ENCODE results near the gene ZNF384.
"Not testable (repeated sequence)": the region's sequence is repeated elsewhere in the genome, so short reads cannot be mapped to it uniquely, and the experiment has no call there.

ZNF384 gene

GRCh38 chr12:6688999-6689882 lies at the start of gene ZNF384:
Gene ZNF384 (minus strand): TSS chr12:6689375. CDS start chr12:6679520, 9,855 bp downstream.
- DNase-seq (ENCODE audit: low spot score): peak; percentile 99

GRCh38 chr12:6736754-6737153 lies 47.6 kb upstream of the ZNF384 start:
- DNase-seq (ENCODE audit: low spot score): no peak

GRCh38 chr12:6735448-6736191 lies 46.4 kb upstream of the ZNF384 start:
- DNase-seq (ENCODE audit: low spot score): peak; percentile 69

- DNase-seq (ENCODE audit: low spot score): no peak
These were observed 45.6 kb upstream of the ZNF384 start for GRCh38 chr12:6734506-6735387.

- DNase-seq (ENCODE audit: low spot score): no peak
These were observed 41.0 kb upstream of the ZNF384 start for GRCh38 chr12:6730169-6730568.

- DNase-seq (ENCODE audit: low spot score): no peak
These were observed 40.0 kb upstream of the ZNF384 start for GRCh38 chr12:6729186-6729585.

- no peak for DNase-seq (ENCODE audit: low spot score)
These were observed 36.2 kb upstream of the ZNF384 start for GRCh38 chr12:6725350-6725749.

- DNase-seq (ENCODE audit: low spot score): no peak
These were observed 35.2 kb upstream of the ZNF384 start for GRCh38 chr12:6724409-6724797.

GRCh38 chr12:6723607-6724408 lies 34.6 kb upstream of the ZNF384 start, which contains the start of gene COPS7A:
Gene COPS7A (plus strand): TSS chr12:6724046. CDS start chr12:6724657, 611 bp downstream.
- DNase-seq (ENCODE audit: low spot score): peak; percentile 95

GRCh38 chr12:6722863-6723262 lies 33.7 kb upstream of the ZNF384 start:
- no peak for DNase-seq (ENCODE audit: low spot score)

GRCh38 chr12:6716874-6717437 lies 27.8 kb upstream of the ZNF384 start:
- no peak for DNase-seq (ENCODE audit: low spot score)

- not testable (repeated sequence) for DNase-seq (ENCODE audit: low spot score)
These were observed 27.1 kb upstream of the ZNF384 start for GRCh38 chr12:6716031-6716873.

GRCh38 chr12:6708960-6709394 lies 19.8 kb upstream of the ZNF384 start:
- no peak for DNase-seq (ENCODE audit: low spot score)

GRCh38 chr12:6708351-6708750 lies 19.2 kb upstream of the ZNF384 start:
- not testable (repeated sequence) for DNase-seq (ENCODE audit: low spot score)

GRCh38 chr12:6703631-6704030 lies 14.5 kb upstream of the ZNF384 start:
- DNase-seq (ENCODE audit: low spot score): no peak

GRCh38 chr12:6701078-6701768 lies 12.0 kb upstream of the ZNF384 start:
- no peak for DNase-seq (ENCODE audit: low spot score)

- DNase-seq (ENCODE audit: low spot score): peak; percentile 45
These were observed 11.5 kb upstream of the ZNF384 start, which contains the start of gene PIANP for GRCh38 chr12:6700646-6701051. Gene PIANP (minus strand): TSS chr12:6700815. CDS start chr12:6698061, 2,754 bp downstream.

- DNase-seq (ENCODE audit: low spot score): peak; percentile 58
These were observed 10.9 kb upstream of the ZNF384 start for GRCh38 chr12:6699989-6700645.

Data from HuH-7.5 (cell line).